B cell (primary cell): ENCODE results near the gene NDUFB10.

Source experiments
- EZH2 ChIP-seq: IDR thresholded peaks from 2 replicates; pipeline ENCODE4 v1.6.1; 2012; ENCODE audit warnings: borderline replicate concordance, low read depth, mild to moderate bottlenecking, moderate library complexity, low read length; ENCODE audit not compliant: insufficient read depth, poor library complexity, severe bottlenecking
- TF ChIP-seq, protein P1 (sequence below): fragments of 200-600 bp; IDR thresholded peaks from one replicate; pipeline ENCODE4 v1.8.0; 2022; ENCODE audit warnings: antibody characterized with exemption, mild to moderate bottlenecking

DNA sequence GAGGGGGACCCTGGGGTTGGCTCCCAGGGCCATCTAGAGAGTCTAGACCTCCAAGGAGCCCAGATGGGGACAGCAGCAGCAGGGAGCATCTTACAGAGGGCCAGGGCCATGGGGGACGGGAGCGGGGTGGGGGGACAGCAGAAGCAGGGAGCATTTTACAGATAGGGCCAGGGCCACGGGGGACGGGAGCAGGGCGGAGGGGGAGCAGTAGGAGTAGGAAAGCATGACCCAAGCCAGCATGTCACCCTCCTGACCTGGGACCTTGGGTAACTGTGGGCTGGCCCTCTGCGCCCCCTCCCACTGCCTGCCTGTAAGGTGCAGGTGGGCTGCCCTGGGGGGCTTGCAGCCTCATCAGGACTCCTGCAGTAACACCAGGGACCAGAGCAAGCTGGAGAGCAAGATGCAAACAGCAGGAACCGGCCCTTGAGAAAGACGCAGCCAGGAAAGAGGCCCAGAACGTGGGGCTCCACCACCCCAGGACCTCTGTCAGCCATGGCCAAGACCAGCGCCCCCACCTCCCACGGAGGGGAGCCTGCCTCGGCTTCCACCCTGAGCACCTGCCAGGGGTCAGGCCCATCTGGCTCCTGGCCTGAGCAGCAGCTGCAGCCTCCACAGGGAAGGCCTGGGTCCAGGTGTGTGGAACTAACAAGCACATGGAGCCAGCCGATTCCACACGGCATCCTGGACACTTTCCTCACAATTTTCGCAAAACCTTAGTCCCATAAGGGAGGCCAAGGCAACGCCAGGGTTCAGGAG, 47.9 kb downstream of the NDUFB10 start:
- TF ChIP-seq, protein P1, sequence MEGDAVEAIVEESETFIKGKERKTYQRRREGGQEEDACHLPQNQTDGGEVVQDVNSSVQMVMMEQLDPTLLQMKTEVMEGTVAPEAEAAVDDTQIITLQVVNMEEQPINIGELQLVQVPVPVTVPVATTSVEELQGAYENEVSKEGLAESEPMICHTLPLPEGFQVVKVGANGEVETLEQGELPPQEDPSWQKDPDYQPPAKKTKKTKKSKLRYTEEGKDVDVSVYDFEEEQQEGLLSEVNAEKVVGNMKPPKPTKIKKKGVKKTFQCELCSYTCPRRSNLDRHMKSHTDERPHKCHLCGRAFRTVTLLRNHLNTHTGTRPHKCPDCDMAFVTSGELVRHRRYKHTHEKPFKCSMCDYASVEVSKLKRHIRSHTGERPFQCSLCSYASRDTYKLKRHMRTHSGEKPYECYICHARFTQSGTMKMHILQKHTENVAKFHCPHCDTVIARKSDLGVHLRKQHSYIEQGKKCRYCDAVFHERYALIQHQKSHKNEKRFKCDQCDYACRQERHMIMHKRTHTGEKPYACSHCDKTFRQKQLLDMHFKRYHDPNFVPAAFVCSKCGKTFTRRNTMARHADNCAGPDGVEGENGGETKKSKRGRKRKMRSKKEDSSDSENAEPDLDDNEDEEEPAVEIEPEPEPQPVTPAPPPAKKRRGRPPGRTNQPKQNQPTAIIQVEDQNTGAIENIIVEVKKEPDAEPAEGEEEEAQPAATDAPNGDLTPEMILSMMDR, result no peak
- no peak for TF ChIP-seq EZH2
